ENCODE results near the gene C10orf71.

Gene C10orf71

DNA sequence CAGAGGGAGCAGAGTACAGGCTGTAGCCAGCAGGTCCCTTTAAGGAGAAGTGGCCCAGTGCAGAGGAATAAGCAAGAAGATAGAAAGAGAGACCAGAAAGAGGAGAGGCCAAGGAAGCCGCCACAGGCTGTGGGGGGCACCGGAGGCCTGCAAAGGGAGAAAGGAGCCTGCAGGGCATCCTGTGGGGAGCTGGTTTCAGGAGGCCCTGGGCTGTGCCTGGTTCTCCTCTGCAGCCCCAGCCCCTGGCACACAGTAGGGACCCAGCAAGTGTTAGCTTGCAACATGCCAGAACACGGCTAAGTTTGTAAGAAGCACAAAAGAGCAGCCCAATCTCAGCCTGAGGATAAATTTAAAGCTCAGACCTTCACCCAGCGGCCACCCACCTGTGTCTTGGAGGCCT lies 12.3 kb upstream of the C10orf71 start:
- no peak overlapping the region for H3K4me3 ChIP-seq (ENCODE audit: low read depth, low read length)

GRCh38 chr10:49287689-49288340 lies 11.2 kb upstream of the C10orf71 start:
- Histone ChIP-seq H3K9ac (ENCODE audit: low read depth, low read length) (no peak overlapping the region), H3K4me1 (ENCODE audit: control insufficient read depth, insufficient read depth, low read length) (no peaks in the 10 kb centered on the region), H3K36me3 (ENCODE audit: control insufficient read depth, insufficient read depth, low read length) (no peaks in the 10 kb centered on the region), H3K4me3 (ENCODE audit: low read depth, low read length) (no peak overlapping the region), H3K27me3 (ENCODE audit: control insufficient read depth, insufficient read depth, low read length) (no peaks in the 10 kb centered on the region), H3K9me3 (ENCODE audit: control insufficient read depth, insufficient read depth, low read length) (no peaks in the 10 kb centered on the region)

More for the DNA sequence above, 12.3 kb upstream of the C10orf71 start:
- Histone ChIP-seq H3K4me1 (ENCODE audit: control insufficient read depth, insufficient read depth, low read length) (no peaks in the 10 kb centered on the region), H3K9ac (ENCODE audit: low read depth, low read length) (no peak overlapping the region), H3K36me3 (ENCODE audit: control insufficient read depth, insufficient read depth, low read length) (no peaks in the 10 kb centered on the region), H3K27me3 (ENCODE audit: control insufficient read depth, insufficient read depth, low read length) (no peaks in the 10 kb centered on the region), H3K9me3 (ENCODE audit: control insufficient read depth, insufficient read depth, low read length) (no peaks in the 10 kb centered on the region)

- Histone ChIP-seq H3K4me3 (ENCODE audit: low read depth, low read length) (no peak overlapping the region), H3K27me3 (ENCODE audit: control insufficient read depth, insufficient read depth, low read length) (no peaks in the 10 kb centered on the region), H3K9ac (ENCODE audit: low read depth, low read length) (no peak overlapping the region), H3K4me1 (ENCODE audit: control insufficient read depth, insufficient read depth, low read length) (no peaks in the 10 kb centered on the region), H3K9me3 (ENCODE audit: control insufficient read depth, insufficient read depth, low read length) (no peaks in the 10 kb centered on the region), H3K36me3 (ENCODE audit: control insufficient read depth, insufficient read depth, low read length) (no peaks in the 10 kb centered on the region)
Measured at GRCh38 chr10:49288341-49289065, 10.5 kb upstream of the C10orf71 start.

DNA sequence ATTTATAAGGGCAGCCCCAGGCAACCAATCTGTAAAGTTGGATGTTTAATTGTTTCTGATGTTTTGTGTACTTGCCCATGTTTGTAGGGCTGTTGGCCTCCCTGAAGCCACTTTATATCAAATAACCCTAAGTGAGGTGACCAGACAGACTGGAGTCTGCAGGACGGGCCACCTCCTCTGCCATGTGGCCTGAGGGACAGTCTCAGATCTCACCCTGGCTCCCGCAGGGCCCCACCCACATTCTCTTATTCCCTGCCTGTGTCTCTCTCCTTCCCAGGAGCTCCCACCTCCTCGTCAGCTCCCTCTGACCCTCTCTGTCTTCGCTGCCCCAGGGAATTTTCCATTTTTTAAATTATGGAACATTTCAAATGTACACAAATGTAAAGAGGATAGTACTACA lies 9.5 kb upstream of the C10orf71 start:
- Histone ChIP-seq H3K27me3 (ENCODE audit: control insufficient read depth, insufficient read depth, low read length) (no peaks in the 10 kb centered on the region), H3K36me3 (ENCODE audit: control insufficient read depth, insufficient read depth, low read length) (no peaks in the 10 kb centered on the region), H3K9me3 (ENCODE audit: control insufficient read depth, insufficient read depth, low read length) (no peaks in the 10 kb centered on the region), H3K9ac (ENCODE audit: low read depth, low read length) (no peak overlapping the region), H3K4me3 (ENCODE audit: low read depth, low read length) (no peak overlapping the region), H3K4me1 (ENCODE audit: control insufficient read depth, insufficient read depth, low read length) (no peaks in the 10 kb centered on the region)

DNA sequence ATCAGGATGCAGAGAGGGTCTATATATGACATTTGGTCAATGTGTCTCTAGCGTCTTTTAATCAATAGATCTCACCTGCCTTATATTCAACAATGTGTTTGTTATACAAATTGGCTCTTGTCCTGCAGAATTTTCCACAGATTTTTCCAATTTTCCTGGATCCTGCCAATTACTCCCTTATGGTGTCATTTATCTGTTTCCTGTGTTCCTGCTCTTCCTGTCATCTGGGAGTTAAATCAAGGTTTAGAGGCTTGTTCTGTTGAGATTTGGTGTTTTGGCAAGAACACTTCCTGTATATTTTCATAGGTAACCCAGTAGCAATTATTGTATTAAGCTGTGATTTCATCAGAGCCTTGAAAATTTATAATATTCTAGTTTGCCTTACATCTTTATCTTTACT lies 8.8 kb upstream of the C10orf71 start:
- no peaks in the 10 kb centered on the region for H3K9me3 ChIP-seq (ENCODE audit: control insufficient read depth, insufficient read depth, low read length)
- no peak overlapping the region for H3K9ac ChIP-seq (ENCODE audit: low read depth, low read length)
- H3K27me3 ChIP-seq (ENCODE audit: control insufficient read depth, insufficient read depth, low read length): no peaks in the 10 kb centered on the region
- H3K36me3 ChIP-seq (ENCODE audit: control insufficient read depth, insufficient read depth, low read length): no peaks in the 10 kb centered on the region
- H3K4me3 ChIP-seq (ENCODE audit: low read depth, low read length): no peak overlapping the region
- H3K4me1 ChIP-seq (ENCODE audit: control insufficient read depth, insufficient read depth, low read length): no peaks in the 10 kb centered on the region

DNA sequence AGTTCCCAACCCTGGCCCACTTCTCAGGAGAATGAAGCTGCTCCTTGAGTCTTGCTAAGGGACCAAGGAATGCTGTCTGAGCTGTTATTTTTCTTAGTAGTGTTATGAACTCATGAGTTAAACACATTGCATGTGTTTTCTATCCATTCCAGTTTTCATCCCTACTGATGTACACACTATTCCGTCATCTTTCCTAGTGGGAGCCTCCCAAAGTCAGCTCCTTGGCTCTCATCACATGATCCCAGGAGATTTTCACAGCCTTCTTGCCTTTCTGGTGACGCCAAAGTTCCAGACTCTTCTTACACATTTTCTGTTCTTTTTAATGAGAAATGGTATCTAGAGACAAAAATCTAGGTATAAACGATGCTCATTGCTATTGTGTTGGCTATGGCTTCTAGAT lies 8.4 kb upstream of the C10orf71 start:
- Histone ChIP-seq H3K9ac (ENCODE audit: low read depth, low read length) (no peak overlapping the region), H3K9me3 (ENCODE audit: control insufficient read depth, insufficient read depth, low read length) (no peaks in the 10 kb centered on the region), H3K4me1 (ENCODE audit: control insufficient read depth, insufficient read depth, low read length) (no peaks in the 10 kb centered on the region), H3K36me3 (ENCODE audit: control insufficient read depth, insufficient read depth, low read length) (no peaks in the 10 kb centered on the region), H3K27me3 (ENCODE audit: control insufficient read depth, insufficient read depth, low read length) (no peaks in the 10 kb centered on the region), H3K4me3 (ENCODE audit: low read depth, low read length) (no peak overlapping the region)

DNA sequence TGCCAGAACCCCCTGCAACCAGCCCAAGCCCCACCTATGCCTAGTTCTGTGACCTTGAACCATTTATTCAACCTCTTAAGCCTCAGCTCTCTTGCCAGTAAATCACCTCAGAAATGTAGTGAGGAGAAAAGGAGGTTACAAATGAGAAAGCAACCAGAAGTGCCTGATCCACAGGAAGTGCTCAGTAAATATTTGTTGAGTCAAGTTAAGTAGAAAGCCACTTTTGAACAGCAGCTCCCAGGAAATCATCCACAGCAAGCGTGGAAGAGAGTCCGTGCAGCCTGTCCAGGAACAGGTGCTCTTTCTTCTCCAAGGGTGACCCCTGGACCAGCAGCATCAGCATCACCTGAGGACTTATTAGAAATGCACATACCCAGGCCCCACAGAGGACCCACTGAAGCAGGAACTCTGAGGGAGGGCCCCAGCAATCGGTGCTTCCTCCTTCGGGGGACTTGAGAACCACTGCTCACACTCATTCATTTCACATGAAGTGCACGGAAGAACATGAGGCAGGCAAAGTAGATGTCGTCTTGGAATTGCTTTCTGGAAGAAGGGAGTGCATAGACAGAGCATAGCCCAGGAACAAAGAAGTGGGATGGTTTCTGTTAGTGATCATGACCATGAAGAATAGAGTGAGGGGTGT lies 6.3 kb upstream of the C10orf71 start:
- Histone ChIP-seq H3K9ac (ENCODE audit: low read depth, low read length) (no peak overlapping the region), H3K4me3 (ENCODE audit: low read depth, low read length) (no peak overlapping the region), H3K36me3 (ENCODE audit: control insufficient read depth, insufficient read depth, low read length) (no peaks in the 10 kb centered on the region), H3K4me1 (ENCODE audit: control insufficient read depth, insufficient read depth, low read length) (no peaks in the 10 kb centered on the region), H3K27me3 (ENCODE audit: control insufficient read depth, insufficient read depth, low read length) (no peaks in the 10 kb centered on the region), H3K9me3 (ENCODE audit: control insufficient read depth, insufficient read depth, low read length) (no peaks in the 10 kb centered on the region)

- H3K4me1 ChIP-seq (ENCODE audit: control insufficient read depth, insufficient read depth, low read length): peaks cover under 1% of the 10 kb centered on the region
- H3K4me3 ChIP-seq (ENCODE audit: low read depth, low read length): no peak overlapping the region
- no peak overlapping the region for H3K9ac ChIP-seq (ENCODE audit: low read depth, low read length)
- H3K36me3 ChIP-seq (ENCODE audit: control insufficient read depth, insufficient read depth, low read length): no peaks in the 10 kb centered on the region
- H3K9me3 ChIP-seq (ENCODE audit: control insufficient read depth, insufficient read depth, low read length): no peaks in the 10 kb centered on the region
- H3K27me3 ChIP-seq (ENCODE audit: control insufficient read depth, insufficient read depth, low read length): no peaks in the 10 kb centered on the region
Measured at GRCh38 chr10:49293208-49293603, 5.8 kb upstream of the C10orf71 start.

GRCh38 chr10:49294731-49295130 lies 4.2 kb upstream of the C10orf71 start:
- no peaks in the 10 kb centered on the region for H3K36me3 ChIP-seq (ENCODE audit: control insufficient read depth, insufficient read depth, low read length)
- no peak overlapping the region for H3K4me3 ChIP-seq (ENCODE audit: low read depth, low read length)
- H3K27me3 ChIP-seq (ENCODE audit: control insufficient read depth, insufficient read depth, low read length): no peaks in the 10 kb centered on the region
- no peaks in the 10 kb centered on the region for H3K9me3 ChIP-seq (ENCODE audit: control insufficient read depth, insufficient read depth, low read length)
- no peak overlapping the region for H3K9ac ChIP-seq (ENCODE audit: low read depth, low read length)
- peaks cover 4% of the 10 kb centered on the region for H3K4me1 ChIP-seq (ENCODE audit: control insufficient read depth, insufficient read depth, low read length)

- Histone ChIP-seq H3K9me3 (ENCODE audit: control insufficient read depth, insufficient read depth, low read length) (no peaks in the 10 kb centered on the region), H3K27me3 (ENCODE audit: control insufficient read depth, insufficient read depth, low read length) (no peaks in the 10 kb centered on the region)
Measured at GRCh38 chr10:49295297-49295696, 3.7 kb upstream of the C10orf71 start.

GRCh38 chr10:49296382-49296781 lies 2.6 kb upstream of the C10orf71 start:
- H3K36me3 ChIP-seq (ENCODE audit: control insufficient read depth, insufficient read depth, low read length): no peaks in the 10 kb centered on the region
- peaks cover 4% of the 10 kb centered on the region for H3K4me1 ChIP-seq (ENCODE audit: control insufficient read depth, insufficient read depth, low read length)
- no peaks in the 10 kb centered on the region for H3K9me3 ChIP-seq (ENCODE audit: control insufficient read depth, insufficient read depth, low read length)
- no peak overlapping the region for H3K4me3 ChIP-seq (ENCODE audit: low read depth, low read length)
- H3K9ac ChIP-seq (ENCODE audit: low read depth, low read length): no peak overlapping the region
- no peaks in the 10 kb centered on the region for H3K27me3 ChIP-seq (ENCODE audit: control insufficient read depth, insufficient read depth, low read length)

More at GRCh38 chr10:49295297-49295696, 3.7 kb upstream of the C10orf71 start:
- Histone ChIP-seq H3K4me1 (ENCODE audit: control insufficient read depth, insufficient read depth, low read length) (peaks cover 4% of the 10 kb centered on the region), H3K4me3 (ENCODE audit: low read depth, low read length) (no peak overlapping the region), H3K9ac (ENCODE audit: low read depth, low read length) (no peak overlapping the region), H3K36me3 (ENCODE audit: control insufficient read depth, insufficient read depth, low read length) (no peaks in the 10 kb centered on the region)

DNA sequence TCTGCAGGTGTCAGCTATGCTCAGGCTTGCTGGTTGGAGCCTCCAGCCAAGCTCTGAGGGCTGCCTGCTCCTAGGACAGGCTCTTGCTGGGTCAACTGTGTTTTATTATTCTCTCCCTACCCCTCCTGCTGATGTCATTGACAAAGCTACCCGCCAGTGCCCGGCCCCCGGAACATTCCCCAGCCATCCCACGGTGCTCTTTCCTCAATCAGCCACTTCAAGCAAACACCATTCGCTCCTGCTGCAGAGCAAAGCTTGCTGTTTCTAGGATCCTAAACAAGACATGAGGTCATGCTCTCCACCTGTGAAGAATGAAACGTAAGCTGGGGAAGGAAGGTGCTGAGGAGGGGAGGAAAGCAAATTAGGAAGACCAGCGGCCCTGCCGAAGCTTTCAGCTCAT lies 2.1 kb upstream of the C10orf71 start:
- peaks cover 4% of the 10 kb centered on the region for H3K4me1 ChIP-seq (ENCODE audit: control insufficient read depth, insufficient read depth, low read length)
- H3K9ac ChIP-seq (ENCODE audit: low read depth, low read length): no peak overlapping the region
- no peak overlapping the region for H3K4me3 ChIP-seq (ENCODE audit: low read depth, low read length)
- H3K27me3 ChIP-seq (ENCODE audit: control insufficient read depth, insufficient read depth, low read length): no peaks in the 10 kb centered on the region
- H3K9me3 ChIP-seq (ENCODE audit: control insufficient read depth, insufficient read depth, low read length): no peaks in the 10 kb centered on the region
- no peaks in the 10 kb centered on the region for H3K36me3 ChIP-seq (ENCODE audit: control insufficient read depth, insufficient read depth, low read length)
